ENCODE measurements around the gene RTKN. TPM values are rescaled to one million over a fixed set of nuclear protein-coding genes. Genes with fewer than 3 reads are reported as not detected.

RTKN gene
- total and polyA plus RNA-seq, 2 of the 13 experiments (the other 11 are each of a cell fraction or from before 2014, with no cell fraction given), result 159 to 166 TPM

DNA sequence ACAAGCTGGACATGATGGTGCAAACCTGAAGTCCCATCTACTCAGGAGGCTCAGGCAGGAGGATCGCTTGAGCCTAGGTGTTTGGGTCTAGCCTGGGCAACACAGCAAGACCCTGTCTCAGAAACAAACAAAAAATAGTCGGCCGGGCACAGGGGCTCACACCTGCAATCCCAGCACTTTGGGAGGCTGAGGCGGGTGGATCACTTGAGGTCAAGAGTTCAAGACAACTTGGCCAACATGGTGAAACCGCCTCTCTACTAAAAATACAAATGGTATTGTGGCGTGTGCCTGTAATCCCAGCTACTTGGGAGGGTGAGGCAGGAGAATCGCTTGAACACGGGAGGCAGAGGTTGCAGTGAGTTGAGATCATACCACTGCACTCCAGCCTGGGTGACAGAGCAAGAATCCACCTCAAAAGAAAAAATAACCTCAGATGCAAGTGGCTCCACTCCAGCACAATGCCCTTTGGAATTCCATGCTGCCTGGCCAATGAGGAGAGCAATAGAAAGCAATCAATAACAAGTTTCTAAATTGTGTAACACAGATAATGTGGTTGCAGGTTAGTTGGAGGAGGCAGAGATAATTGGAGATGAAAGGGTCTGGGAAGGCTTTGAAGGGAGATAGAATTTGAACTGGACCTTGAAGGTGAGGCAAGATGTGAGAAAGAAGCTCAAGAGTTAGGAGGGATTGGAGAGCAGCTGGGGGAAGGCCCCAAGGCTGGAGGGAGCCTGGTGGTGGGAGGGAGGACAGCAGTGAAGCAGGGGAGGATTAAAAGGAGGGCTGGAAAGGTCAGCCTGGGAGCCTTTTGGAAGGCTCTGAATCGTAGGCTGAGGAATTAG is 47.1 kb upstream of the RTKN start (continued):
- TF ChIP-seq, protein P1, sequence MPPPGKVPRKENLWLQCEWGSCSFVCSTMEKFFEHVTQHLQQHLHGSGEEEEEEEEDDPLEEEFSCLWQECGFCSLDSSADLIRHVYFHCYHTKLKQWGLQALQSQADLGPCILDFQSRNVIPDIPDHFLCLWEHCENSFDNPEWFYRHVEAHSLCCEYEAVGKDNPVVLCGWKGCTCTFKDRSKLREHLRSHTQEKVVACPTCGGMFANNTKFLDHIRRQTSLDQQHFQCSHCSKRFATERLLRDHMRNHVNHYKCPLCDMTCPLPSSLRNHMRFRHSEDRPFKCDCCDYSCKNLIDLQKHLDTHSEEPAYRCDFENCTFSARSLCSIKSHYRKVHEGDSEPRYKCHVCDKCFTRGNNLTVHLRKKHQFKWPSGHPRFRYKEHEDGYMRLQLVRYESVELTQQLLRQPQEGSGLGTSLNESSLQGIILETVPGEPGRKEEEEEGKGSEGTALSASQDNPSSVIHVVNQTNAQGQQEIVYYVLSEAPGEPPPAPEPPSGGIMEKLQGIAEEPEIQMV (CRISPR knock-in tag; IDR thresholded peaks at IDR 0.05; ENCODE audit: low read depth), result 0 out of 2 replicates have a peak, but pooled peaks have one; percentile 29
- TF ChIP-seq ZNF256 (CRISPR knock-in tag; conservative IDR thresholded peaks at IDR 0.05), result 0 out of 2 replicates have a peak, but pooled peaks have one; percentile 84
- TF ChIP-seq ZSCAN12 (CRISPR knock-in tag; IDR thresholded peaks at IDR 0.05), result no peak
- no peak for TF ChIP-seq ZNF235 (CRISPR knock-in tag; IDR thresholded peaks at IDR 0.05; ENCODE audit: borderline replicate concordance)
- no peak for TF ChIP-seq ZMAT3 (CRISPR knock-in tag; conservative IDR thresholded peaks at IDR 0.05)
- TF ChIP-seq, protein P2, sequence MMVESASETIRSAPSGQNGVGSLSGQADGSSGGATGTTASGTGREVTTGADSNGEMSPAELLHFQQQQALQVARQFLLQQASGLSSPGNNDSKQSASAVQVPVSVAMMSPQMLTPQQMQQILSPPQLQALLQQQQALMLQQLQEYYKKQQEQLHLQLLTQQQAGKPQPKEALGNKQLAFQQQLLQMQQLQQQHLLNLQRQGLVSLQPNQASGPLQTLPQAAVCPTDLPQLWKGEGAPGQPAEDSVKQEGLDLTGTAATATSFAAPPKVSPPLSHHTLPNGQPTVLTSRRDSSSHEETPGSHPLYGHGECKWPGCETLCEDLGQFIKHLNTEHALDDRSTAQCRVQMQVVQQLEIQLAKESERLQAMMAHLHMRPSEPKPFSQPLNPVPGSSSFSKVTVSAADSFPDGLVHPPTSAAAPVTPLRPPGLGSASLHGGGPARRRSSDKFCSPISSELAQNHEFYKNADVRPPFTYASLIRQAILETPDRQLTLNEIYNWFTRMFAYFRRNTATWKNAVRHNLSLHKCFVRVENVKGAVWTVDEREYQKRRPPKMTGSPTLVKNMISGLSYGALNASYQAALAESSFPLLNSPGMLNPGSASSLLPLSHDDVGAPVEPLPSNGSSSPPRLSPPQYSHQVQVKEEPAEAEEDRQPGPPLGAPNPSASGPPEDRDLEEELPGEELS (CRISPR knock-in tag; IDR thresholded peaks at IDR 0.05), result peak; percentile 79
- TF ChIP-seq NONO (IDR thresholded peaks at IDR 0.05), result no peak
- TF ChIP-seq NONO (CRISPR knock-in tag; conservative IDR thresholded peaks at IDR 0.05), result peak; percentile 97
- TF ChIP-seq RAD21 (CRISPR knock-in tag; IDR thresholded peaks at IDR 0.05), result no peak
- no peak for TF ChIP-seq SUZ12 (IDR thresholded peaks at IDR 0.05; ENCODE audit: low read depth, low read length)
- TF ChIP-seq ZNF75D (CRISPR knock-in tag; IDR thresholded peaks at IDR 0.05; ENCODE audit: borderline replicate concordance), result no peak
- no peak for TF ChIP-seq ZNF773 (CRISPR knock-in tag; IDR thresholded peaks at IDR 0.05; ENCODE audit: borderline replicate concordance)
- TF ChIP-seq SRY (CRISPR knock-in tag; IDR thresholded peaks at IDR 0.05), result no peak
- TF ChIP-seq ZFP41 (CRISPR knock-in tag; IDR thresholded peaks at IDR 0.05; ENCODE audit: borderline replicate concordance), result no peak
- TF ChIP-seq TBL1XR1 (IDR thresholded peaks at IDR 0.05; ENCODE audit: borderline replicate concordance, low read length, partially characterized antibody), result peak; percentile 48
- TF ChIP-seq ZBTB20 (CRISPR knock-in tag; IDR thresholded peaks at IDR 0.05; ENCODE audit: borderline replicate concordance, low read depth), result 0 out of 2 replicates have a peak, but pooled peaks have one; percentile 27
- peak; percentile 95 for TF ChIP-seq NCOA2 (CRISPR knock-in tag; IDR thresholded peaks at IDR 0.05)
- TF ChIP-seq ZBTB21 (CRISPR knock-in tag; IDR thresholded peaks at IDR 0.05), result no peak; the same call in 1 of the 2 replicates
- TF ChIP-seq MIXL1 (CRISPR knock-in tag; IDR thresholded peaks at IDR 0.05), result peak; percentile 99
- no peak for TF ChIP-seq HES4 (CRISPR knock-in tag; IDR thresholded peaks at IDR 0.05; ENCODE audit: borderline replicate concordance)
- no peak for TF ChIP-seq POLR2AphosphoS2 (IDR thresholded peaks at IDR 0.05; ENCODE audit: low read depth, low read length)
- TF ChIP-seq REL (CRISPR knock-in tag; conservative IDR thresholded peaks at IDR 0.05), result no peak
- TF ChIP-seq ZNF264 (CRISPR knock-in tag; IDR thresholded peaks at IDR 0.05), result 0 out of 2 replicates have a peak, but pooled peaks have one; percentile 34
- TF ChIP-seq, protein P3, sequence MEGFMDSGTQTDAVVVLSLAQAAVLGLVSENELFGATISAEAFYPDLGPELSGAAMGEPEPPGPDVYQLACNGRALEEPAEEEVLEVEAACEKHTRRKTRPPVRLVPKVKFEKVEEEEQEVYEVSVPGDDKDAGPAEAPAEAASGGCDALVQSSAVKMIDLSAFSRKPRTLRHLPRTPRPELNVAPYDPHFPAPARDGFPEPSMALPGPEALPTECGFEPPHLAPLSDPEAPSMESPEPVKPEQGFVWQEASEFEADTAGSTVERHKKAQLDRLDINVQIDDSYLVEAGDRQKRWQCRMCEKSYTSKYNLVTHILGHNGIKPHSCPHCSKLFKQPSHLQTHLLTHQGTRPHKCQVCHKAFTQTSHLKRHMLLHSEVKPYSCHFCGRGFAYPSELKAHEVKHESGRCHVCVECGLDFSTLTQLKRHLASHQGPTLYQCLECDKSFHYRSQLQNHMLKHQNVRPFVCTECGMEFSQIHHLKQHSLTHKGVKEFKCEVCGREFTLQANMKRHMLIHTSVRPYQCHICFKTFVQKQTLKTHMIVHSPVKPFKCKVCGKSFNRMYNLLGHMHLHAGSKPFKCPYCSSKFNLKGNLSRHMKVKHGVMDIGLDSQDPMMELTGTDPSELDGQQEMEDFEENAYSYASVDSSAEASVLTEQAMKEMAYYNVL (CRISPR knock-in tag; IDR thresholded peaks at IDR 0.05; ENCODE audit: borderline replicate concordance), result peak; percentile 76; the same call in 1 of the 2 replicates
- TF ChIP-seq, protein P4, sequence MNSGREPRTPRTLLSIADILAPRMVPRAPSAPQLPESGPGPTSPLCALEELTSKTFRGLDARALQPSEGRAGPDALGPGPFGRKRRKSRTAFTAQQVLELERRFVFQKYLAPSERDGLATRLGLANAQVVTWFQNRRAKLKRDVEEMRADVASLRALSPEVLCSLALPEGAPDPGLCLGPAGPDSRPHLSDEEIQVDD (CRISPR knock-in tag; IDR thresholded peaks at IDR 0.05; ENCODE audit: borderline replicate concordance), result no peak
